HCT116 (cell line): Measurements from ENCODE around the gene CDH3. TPM values are rescaled to one million over a fixed set of nuclear protein-coding genes. Genes with fewer than 3 reads are reported as not detected.

Experiments used
- ATAC-seq: fragments of 200-7000 bp; cut with Tn5 transposase; 2 replicates; pipeline ENCODE4 v1.9.1; 2020; ENCODE audit warnings: mild to moderate bottlenecking, moderate library complexity
- BruUV-seq: library from RNA; stranded (reverse); fragments of 400-500 nt; replicated peaks from 2 replicates; lab custom pipeline; 2021; lab: Mats Ljungman, UMichigan
- CTCF ChIA-PET: fragments of 300-600 bp; sonication (Branson Sonifier 250); formaldehyde crosslinking; loops from one replicate; lab custom pipeline; 2021; ENCODE audit warnings: antibody characterized with exemption; lab: Charles Lee
- POLR2A ChIA-PET: fragments of 300-600, 350-600 bp; sonication (Branson Sonifier 250); formaldehyde crosslinking; loops from one replicate; lab custom pipeline; 2021; ENCODE audit warnings: antibody characterized with exemption; lab: Charles Lee
- RAD21 ChIA-PET, 2 experiments: fragments of 300-600 bp; sonication (Branson Sonifier 250); formaldehyde crosslinking; loops; one replicate each; lab custom pipeline; 2023; ENCODE audit warnings: low total read pairs in 2 of 2; ENCODE audit not compliant: uncharacterized antibody in 2 of 2, unreplicated experiment in 2 of 2, low non-redundant PET in 1 of 2; lab: Charles Lee
- DNase-seq: peaks from one replicate; pipeline ENCODE4 v3.0.0-alpha.2; 2010; ENCODE audit warnings: low read depth, low spot score
- H2AFZ ChIP-seq: fragments of 200-600 bp; shearing (Covaris generic), sonication (generic); 2 replicates; pipeline ENCODE4 v1.6.1; 2017; ENCODE audit warnings: low read depth, mixed run types, mixed read lengths, antibody characterized with exemption, low read length; ENCODE audit not compliant: poor library complexity, severe bottlenecking
- H3K27ac ChIP-seq: 2 replicates; pipeline ENCODE4 v1.5.1; 2012; ENCODE audit warnings: low read depth, low read length
- H3K27me3 ChIP-seq: fragments of 200-600 bp; sonication (generic); 2 replicates; pipeline ENCODE4 v1.6.1; 2016; ENCODE audit warnings: mixed run types, low read length, mixed read lengths; ENCODE audit not compliant: insufficient read depth
- H3K36me3 ChIP-seq, 2 experiments: fragments of 200-500 bp in 1 of 2; fragments of 200-600 bp in 1 of 2; sonication (Bioruptor generic) in 1 of 2; sonication (generic) in 1 of 2; 2 replicates each; pipeline versions ENCODE4 v1.5.1 to v1.6.1; 2014 to 2016; ENCODE audit warnings: low read length in 2 of 2, inconsistent platforms in 1 of 2, mixed read lengths in 1 of 2, mixed run types in 1 of 2; ENCODE audit not compliant: insufficient read depth in 2 of 2, control insufficient read depth in 1 of 2
- H3K4me1 ChIP-seq, 2 experiments: fragments of 200-600 bp in 1 of 2; sonication (generic) in 1 of 2; 2 replicates each; pipeline versions ENCODE4 v1.5.1 to v1.6.1; 2012 to 2017; ENCODE audit warnings: low read length in 2 of 2, inconsistent platforms in 1 of 2, mild to moderate bottlenecking in 1 of 2, mixed read lengths in 1 of 2, mixed run types in 1 of 2, moderate library complexity in 1 of 2; ENCODE audit not compliant: insufficient read depth in 2 of 2, control insufficient read depth in 1 of 2
- H3K4me2 ChIP-seq: fragments of 200-600 bp; sonication (generic); 2 replicates; pipeline ENCODE4 v1.6.1; 2017; ENCODE audit warnings: mixed run types, low read length, mixed read lengths
- H3K4me3 ChIP-seq, 2 experiments: fragments of 200-600 bp in 1 of 2; sonication (generic) in 1 of 2; replicated peaks in 1 of 2; 2 replicates each; pipeline ENCODE4 v1.5.1; 2011 to 2016; ENCODE audit warnings: low read length in 2 of 2, control low read depth in 1 of 2, low read depth in 1 of 2, mild to moderate bottlenecking in 1 of 2, mixed read lengths in 1 of 2, mixed run types in 1 of 2
- H3K79me2 ChIP-seq: fragments of 200-600 bp; sonication (generic); 2 replicates; pipeline ENCODE4 v1.6.1; 2017; ENCODE audit warnings: mild to moderate bottlenecking, mixed run types, low read length, moderate library complexity, mixed read lengths; ENCODE audit not compliant: insufficient read depth
- H3K9ac ChIP-seq: fragments of 200-600 bp; sonication (generic); 2 replicates; pipeline ENCODE4 v1.6.1; 2016; ENCODE audit warnings: low read length, mixed read lengths
- H3K9me2 ChIP-seq: fragments of 200-600 bp; sonication (generic), shearing (Covaris generic); 2 replicates; pipeline ENCODE4 v1.6.1; 2017; ENCODE audit warnings: mixed run types, mild to moderate bottlenecking, moderate library complexity; ENCODE audit not compliant: insufficient read depth
- H3K9me3 ChIP-seq, 2 experiments: fragments of 200-500 bp in 1 of 2; fragments of 200-600 bp in 1 of 2; sonication (Bioruptor generic) in 1 of 2; sonication (generic) in 1 of 2; 2 replicates each; pipeline ENCODE4 v1.6.1; 2014 to 2017; ENCODE audit warnings: low read length in 2 of 2, mixed read lengths in 2 of 2, inconsistent platforms in 1 of 2, low read depth in 1 of 2, mild to moderate bottlenecking in 1 of 2, mixed run types in 1 of 2, moderate library complexity in 1 of 2; ENCODE audit not compliant: control insufficient read depth in 1 of 2, insufficient read depth in 1 of 2
- H4K20me1 ChIP-seq: fragments of 200-600 bp; sonication (generic), shearing (Covaris generic); 2 replicates; pipeline ENCODE4 v1.6.1; 2017; ENCODE audit warnings: mixed run types, mild to moderate bottlenecking, moderate library complexity; ENCODE audit not compliant: insufficient read depth
- CEBPB ChIP-seq: IDR thresholded peaks from 2 replicates; pipeline ENCODE4 v1.6.1; 2012; ENCODE audit warnings: low read depth
- FOSL1 ChIP-seq: IDR thresholded peaks from 2 replicates; pipeline ENCODE4 v1.6.1; 2012; ENCODE audit warnings: low read depth
- RAD21 ChIP-seq: IDR thresholded peaks from 2 replicates; pipeline ENCODE4 v1.6.1; 2012; ENCODE audit warnings: low read depth, mild to moderate bottlenecking
- TCF7L2 ChIP-seq: IDR thresholded peaks from 2 replicates; pipeline ENCODE4 v1.7.0; 2011; ENCODE audit warnings: borderline replicate concordance, inconsistent platforms; ENCODE audit not compliant: insufficient read depth, insufficient read length; ENCODE audit errors: extremely low read depth
- ZFX ChIP-seq: fragments of 450-650 bp; IDR thresholded peaks from 2 replicates; pipeline ENCODE4 v1.6.1; 2017
- ZNF274 ChIP-seq: fragments of 200-500 bp; sonication (Bioruptor generic); IDR thresholded peaks from 2 replicates; pipeline ENCODE4 v1.6.1; 2014; ENCODE audit warnings: mild to moderate bottlenecking, low read depth, low read length, inconsistent platforms
- intact Hi-C: fragments of 100-400 bp; cut with micrococcal nuclease; formaldehyde crosslinking; loops from 2 replicates; pipeline ENCODE4 v1.10.0; 2022
- total RNA-seq: library from RNA; stranded (reverse); gene quantifications from one replicate; pipeline ENCODE4 v1.2.1, GENCODE V29; 2021; ENCODE audit not compliant: unreplicated experiment
- TF ChIP-seq, protein P1 (sequence below), 3 experiments: fragments of 200-600 bp in 1 of 3; sonication (generic) in 1 of 3; IDR thresholded peaks in 2 of 3; conservative IDR thresholded peaks in 1 of 3; 2 replicates each; pipeline ENCODE4 v1.5.1; 2012 to 2017; ENCODE audit warnings: low read depth in 2 of 3, low read length in 2 of 3, antibody characterized with exemption in 1 of 3, borderline replicate concordance in 1 of 3, control low read depth in 1 of 3, mild to moderate bottlenecking in 1 of 3, mixed read lengths in 1 of 3, mixed run types in 1 of 3, moderate library complexity in 1 of 3; ENCODE audit not compliant: insufficient read depth in 1 of 3

Gene CDH3
- total RNA-seq, 1 experiment from 2014 or later, result 94.7 TPM

DNA sequence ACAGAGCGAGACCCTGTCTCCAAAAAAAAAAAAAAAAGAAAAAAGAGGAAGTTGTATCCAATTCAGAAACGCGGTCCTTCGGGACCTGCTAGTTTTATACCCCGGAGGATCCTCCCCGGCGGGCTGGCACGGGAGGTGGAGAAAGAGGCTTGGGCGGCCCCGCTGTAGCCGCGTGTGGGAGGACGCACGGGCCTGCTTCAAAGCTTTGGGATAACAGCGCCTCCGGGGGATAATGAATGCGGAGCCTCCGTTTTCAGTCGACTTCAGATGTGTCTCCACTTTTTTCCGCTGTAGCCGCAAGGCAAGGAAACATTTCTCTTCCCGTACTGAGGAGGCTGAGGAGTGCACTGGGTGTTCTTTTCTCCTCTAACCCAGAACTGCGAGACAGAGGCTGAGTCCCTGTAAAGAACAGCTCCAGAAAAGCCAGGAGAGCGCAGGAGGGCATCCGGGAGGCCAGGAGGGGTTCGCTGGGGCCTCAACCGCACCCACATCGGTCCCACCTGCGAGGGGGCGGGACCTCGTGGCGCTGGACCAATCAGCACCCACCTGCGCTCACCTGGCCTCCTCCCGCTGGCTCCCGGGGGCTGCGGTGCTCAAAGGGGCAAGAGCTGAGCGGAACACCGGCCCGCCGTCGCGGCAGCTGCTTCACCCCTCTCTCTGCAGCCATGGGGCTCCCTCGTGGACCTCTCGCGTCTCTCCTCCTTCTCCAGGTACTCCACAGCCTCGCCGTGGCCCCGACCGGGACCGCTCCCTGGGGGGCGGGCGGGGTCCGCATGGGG is at the start of gene CDH3 (continued):
- TF ChIP-seq, protein P1, sequence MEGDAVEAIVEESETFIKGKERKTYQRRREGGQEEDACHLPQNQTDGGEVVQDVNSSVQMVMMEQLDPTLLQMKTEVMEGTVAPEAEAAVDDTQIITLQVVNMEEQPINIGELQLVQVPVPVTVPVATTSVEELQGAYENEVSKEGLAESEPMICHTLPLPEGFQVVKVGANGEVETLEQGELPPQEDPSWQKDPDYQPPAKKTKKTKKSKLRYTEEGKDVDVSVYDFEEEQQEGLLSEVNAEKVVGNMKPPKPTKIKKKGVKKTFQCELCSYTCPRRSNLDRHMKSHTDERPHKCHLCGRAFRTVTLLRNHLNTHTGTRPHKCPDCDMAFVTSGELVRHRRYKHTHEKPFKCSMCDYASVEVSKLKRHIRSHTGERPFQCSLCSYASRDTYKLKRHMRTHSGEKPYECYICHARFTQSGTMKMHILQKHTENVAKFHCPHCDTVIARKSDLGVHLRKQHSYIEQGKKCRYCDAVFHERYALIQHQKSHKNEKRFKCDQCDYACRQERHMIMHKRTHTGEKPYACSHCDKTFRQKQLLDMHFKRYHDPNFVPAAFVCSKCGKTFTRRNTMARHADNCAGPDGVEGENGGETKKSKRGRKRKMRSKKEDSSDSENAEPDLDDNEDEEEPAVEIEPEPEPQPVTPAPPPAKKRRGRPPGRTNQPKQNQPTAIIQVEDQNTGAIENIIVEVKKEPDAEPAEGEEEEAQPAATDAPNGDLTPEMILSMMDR (IDR thresholded peaks at IDR 0.05 in 2 of 3, conservative IDR thresholded peaks at IDR 0.05 in 1 of 3; ENCODE audit: borderline replicate concordance in 1 of 3, insufficient read depth in 1 of 3, low read depth in 2 of 3, low read length in 2 of 3), result no peak; a peak in 1 of 6 replicates
- TF ChIP-seq ZNF274 (no peak), RAD21 (0 out of 2 replicates have a peak, but pooled peaks have one; percentile 21), FOSL1 (no peak), ZFX (0 out of 2 replicates have a peak, but pooled peaks have one; percentile 23), CEBPB (no peak)

DNA sequence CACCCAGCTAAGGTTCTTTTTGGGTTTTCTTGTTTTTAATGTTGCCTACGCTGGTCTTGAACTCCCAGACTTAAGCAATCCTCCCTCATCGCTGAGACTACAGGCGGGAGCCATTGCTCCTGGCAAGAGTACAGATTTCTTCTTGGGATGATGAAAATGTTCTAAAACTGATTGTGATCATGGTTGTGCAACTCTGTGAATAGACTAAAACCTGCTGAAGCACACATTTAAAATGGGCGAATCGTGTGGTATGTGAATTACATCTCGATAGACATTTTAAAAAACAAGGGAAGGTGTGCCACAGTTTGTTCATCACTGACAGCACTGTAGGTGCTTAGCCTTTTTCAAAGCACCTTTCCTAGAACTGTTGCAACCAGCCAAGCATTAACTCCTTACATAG is 48.8 kb upstream of the CDH3 start:
- H3K36me3 ChIP-seq, result no peaks in the 10 kb centered on the region
- RAD21 ChIA-PET, result no interaction called here
- no peak overlapping the region for H2AFZ ChIP-seq
- H3K27ac ChIP-seq, result no peak overlapping the region
- intact Hi-C loops, result loop anchor here (10.0 kb wide), 1 partner anchor 309 kb away; no protein-coding TSS in a partner anchor
- TF ChIP-seq TCF7L2, result no peak
- no peak overlapping the region for H3K4me3 ChIP-seq
- ATAC-seq, result no peak
- POLR2A ChIA-PET, result no interaction called here
- BruUV-seq, result no TSS peak
- no peak overlapping the region for H3K4me2 ChIP-seq
- no peaks in the 10 kb centered on the region for H3K79me2 ChIP-seq
- no peak overlapping the region for H3K9ac ChIP-seq
- H4K20me1 ChIP-seq, result no peaks in the 10 kb centered on the region
- H3K9me2 ChIP-seq, result no peaks in the 10 kb centered on the region
- H3K27me3 ChIP-seq, result no peaks in the 10 kb centered on the region
- H3K9me3 ChIP-seq, result no peaks in the 10 kb centered on the region
- CTCF ChIA-PET, result no interaction called here
- no peak for DNase-seq
- no peaks in the 10 kb centered on the region; a peak in 1 of 4 replicates for H3K4me1 ChIP-seq
